Skin epidermis (tissue), 12 donors: ENCODE results near the gene HAX1.
A peak's percentile ranks its signal among the peaks of the same experiment; 100 is the strongest.
"Not testable (repeated sequence)": the region's sequence is repeated elsewhere in the genome, so short reads cannot be mapped to it uniquely, and the experiment has no call there.

Experiments
- H3K27ac ChIP-seq, 21 experiments: fragments of 200-600 bp; sonication (generic) in 11 of 21; one replicate each; pipeline ENCODE4 v1.5.0; 2020; ENCODE audit warnings: mild to moderate bottlenecking in 3 of 21, inconsistent platforms in 2 of 21, moderate library complexity in 2 of 21
- H3K4me3 ChIP-seq, 7 experiments: fragments of 200-600 bp; sonication (generic) in 2 of 7; one replicate each; pipeline ENCODE4 v1.5.0; 2020; ENCODE audit warnings: inconsistent platforms in 2 of 7, mild to moderate bottlenecking in 2 of 7, moderate library complexity in 1 of 7

HAX1 gene

DNA sequence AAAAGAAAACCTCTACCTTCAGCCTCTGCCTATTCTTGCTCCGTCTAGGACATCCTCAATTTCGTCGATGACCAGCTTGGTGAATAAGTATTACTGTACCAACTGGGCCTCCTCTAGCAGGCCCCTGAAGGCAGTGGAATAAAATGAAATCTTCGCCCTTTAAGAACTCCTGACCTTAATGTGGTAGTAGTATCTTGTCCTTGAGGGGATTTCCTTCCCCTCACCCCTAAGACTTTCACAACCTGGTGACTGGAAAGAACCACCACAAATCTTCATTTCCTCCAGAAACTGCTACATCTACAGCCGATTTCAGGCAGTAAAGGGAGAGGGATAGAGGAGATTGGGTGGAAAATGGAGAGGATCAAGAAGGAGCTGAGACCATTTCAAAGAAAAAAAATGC lies 1.6 kb upstream of the HAX1 start:
- Histone ChIP-seq H3K4me3 (no peak overlapping the region), H3K27ac (peak overlapping the region in 4 of 21 experiments; percentile 89 to 95 (median 92))

DNA sequence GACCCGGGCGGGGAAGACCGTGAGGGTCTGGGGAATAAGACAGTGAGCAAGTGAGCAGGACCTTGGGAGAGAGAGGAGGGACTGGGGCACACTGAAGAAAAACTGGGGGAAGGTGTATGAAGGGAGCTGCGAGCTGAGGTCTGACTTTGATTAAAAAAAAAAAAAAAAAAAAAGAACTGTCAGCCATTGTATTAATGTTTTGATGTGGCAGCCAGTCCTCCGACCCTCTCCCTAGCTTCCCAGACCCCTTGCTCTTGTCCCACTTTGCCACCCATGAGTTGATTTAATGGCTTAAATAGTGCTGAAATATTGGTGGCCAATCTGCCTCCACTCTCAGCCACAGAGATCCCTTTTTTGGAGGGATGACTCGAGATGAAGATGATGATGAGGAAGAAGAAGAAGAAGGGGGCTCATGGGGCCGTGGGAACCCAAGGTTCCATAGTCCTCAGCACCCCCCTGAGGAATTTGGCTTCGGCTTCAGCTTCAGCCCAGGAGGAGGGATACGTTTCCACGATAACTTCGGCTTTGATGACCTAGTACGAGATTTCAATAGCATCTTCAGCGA lies 652 bp downstream of the HAX1 start:
- Histone ChIP-seq H3K27ac (peak overlapping the region; percentile 23 to 95 (median 89)), H3K4me3 (peak overlapping the region; percentile 56 to 84 (median 73))

DNA sequence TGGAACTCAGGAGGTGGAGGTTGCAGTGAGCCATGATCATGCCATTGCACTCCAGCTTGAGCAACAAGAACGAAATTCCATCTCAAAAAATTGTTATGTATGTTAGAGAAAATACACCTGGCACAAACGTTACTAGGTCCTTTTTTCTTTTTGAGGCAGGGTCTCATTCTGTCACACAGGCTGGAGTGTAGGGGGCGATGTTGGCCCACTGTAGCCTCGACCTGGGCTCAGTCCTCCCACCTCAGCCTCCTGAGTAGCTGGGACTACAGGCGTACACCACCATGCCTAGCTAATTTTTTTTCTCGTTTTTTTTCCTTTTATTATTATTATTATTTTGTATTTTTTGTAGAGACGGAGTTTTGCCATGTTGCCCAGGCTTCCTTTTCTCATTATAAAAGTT lies 4.4 kb downstream of the HAX1 start:
- Histone ChIP-seq H3K27ac (no peak overlapping the region), H3K4me3 (no peak overlapping the region)

DNA sequence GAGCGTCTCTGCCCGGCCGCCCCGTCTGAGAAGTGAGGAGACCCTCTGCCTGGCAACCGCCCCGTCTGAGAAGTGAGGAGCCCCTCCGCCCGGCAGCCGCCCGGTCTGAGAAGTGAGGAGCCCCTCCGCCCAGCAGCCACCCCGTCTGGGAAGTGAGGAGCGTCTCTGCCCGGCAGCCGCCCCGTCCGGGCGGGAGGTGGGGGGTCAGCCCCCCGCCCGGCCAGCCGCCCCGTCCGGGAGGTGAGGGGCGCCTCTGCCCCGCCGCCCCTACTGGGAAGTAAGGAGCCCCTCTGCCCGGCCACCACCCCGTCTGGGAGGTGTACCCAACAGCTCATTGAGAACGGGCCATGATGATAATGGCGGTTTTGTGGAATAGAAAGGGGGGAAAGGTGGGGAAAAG lies 15.2 kb downstream of the HAX1 start:
- H3K4me3 ChIP-seq, H3K27ac ChIP-seq: not testable (repeated sequence)

DNA sequence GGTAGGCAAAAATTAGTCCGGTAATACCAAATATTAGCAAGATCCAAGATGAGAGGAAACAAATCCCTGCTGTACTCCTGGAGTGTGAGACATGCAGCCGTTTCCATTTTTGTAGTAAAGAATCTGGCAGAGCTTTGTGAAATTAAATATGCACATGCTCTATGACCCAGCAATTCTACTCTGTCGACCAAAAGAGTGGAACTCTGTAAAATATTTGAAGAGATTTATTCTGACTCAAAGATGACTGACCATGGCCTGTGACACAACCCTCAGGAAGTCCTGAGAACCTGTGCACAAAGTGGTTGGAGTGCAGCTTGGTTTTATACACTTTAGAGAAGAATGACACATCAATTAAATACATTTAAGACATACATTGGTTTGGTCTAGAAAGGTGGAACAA lies 16.2 kb downstream of the HAX1 start:
- Histone ChIP-seq H3K27ac (no peak overlapping the region), H3K4me3 (no peak overlapping the region)

DNA sequence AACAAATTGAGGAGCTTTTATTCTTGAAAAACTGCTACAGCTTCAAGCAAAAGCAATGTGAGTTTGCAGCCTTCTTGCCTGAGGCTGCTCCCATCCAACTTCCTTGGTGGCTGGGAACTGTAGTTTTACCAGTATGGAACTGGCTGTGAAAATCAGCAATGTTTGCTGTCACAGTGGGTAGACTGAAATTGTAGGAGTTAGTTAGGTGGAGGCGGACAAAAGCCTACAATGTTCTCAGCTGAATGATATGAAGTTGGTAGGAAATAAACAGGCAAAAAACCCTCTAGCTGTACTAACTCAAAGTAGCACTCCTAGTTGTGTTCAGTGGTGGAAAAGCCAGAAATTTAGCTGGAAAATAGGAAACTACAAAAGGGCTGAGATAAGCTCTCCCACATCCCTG lies 18.5 kb downstream of the HAX1 start:
- H3K4me3 ChIP-seq = no peak overlapping the region
- H3K27ac ChIP-seq = no peak overlapping the region

DNA sequence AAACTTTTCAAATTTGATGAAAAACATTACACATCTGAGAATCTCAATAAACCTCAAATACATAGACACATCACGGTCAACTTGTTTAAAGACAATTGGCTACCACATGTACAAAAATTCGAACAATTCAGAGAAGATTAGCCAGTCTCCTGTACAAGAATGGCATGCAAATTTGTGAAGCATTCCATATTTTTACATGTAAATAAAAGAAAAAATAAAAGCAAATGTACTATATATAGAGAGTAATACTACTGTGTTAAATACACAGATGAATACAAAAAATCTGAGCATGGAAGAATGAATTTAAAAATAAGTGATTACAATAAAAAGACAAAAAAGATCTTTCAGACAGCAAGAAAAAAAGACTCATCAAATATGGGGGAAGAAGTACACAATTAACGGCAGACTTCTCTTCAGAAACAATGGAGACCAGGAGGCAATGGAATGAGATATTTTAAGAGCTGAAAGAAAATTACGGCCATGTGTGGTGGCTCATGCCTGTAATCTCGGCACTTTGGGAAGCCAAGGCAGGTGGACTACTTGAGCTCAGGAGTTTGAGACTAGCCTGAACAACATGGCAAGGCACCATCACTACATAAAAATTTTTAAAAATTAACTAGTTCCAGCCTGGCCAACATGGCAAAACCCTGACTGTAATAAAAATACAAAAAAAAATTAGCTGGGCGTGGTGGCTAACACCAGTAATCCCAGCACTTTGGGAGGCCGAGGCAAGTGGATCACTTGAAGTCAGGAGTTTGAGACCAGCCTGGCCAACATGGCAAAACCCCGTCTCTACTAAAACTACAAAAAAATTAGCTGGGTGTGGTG lies 23.2 kb downstream of the HAX1 start:
- Histone ChIP-seq H3K27ac (no peak overlapping the region), H3K4me3 (no peak overlapping the region)

DNA sequence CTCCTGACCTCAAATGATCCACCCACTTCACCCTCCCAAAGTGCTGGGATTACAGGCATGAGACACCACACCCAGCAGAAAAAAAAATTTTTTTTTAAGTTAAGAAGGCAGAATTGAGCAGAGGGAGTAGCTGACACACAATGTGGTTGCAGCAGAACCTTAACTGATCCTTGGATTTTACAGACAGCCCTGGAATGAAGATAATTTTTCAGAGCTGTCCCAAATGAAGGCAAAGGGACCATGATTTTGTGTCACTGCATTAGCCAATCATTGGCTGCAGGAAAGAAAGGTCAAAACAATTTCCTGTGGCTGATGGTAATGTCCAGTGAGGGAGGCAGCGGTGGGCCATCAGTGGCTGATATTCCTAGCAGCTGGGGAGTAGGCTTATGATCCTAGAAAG lies 29.2 kb downstream of the HAX1 start:
- H3K27ac ChIP-seq = no peak overlapping the region
- no peak overlapping the region for H3K4me3 ChIP-seq

DNA sequence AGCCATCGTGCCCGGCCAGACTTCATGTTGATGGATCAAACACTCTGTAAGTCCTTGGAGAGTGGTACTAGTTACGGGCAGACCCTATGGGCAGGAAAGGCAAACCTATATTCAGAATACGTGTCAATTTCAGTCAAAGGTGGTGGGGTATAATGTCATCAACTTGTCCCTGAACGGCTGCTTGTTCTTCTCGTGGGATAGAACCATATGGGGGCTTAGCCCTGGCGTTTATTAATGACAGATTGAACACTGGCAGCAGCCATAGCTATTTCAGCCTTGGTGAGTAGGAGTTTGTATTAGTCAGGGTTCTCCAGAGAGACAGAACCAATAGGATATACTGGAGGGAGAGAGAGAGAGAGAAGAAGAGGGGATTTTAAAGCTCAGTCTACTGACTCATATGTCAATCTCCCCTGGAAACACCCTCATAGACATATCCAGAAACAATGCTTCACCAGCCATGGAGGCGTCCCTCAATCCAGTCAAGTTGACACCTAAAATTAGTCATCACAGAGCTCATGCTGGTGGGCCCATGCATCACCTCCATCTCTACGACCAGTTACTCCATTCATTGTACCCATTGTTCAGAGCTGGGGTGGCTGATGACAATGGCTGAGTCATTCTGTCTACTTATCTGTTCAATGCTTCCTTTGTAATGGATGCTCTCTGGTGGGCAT lies 32.4 kb downstream of the HAX1 start:
- Histone ChIP-seq H3K27ac (no peak overlapping the region), H3K4me3 (no peak overlapping the region)

DNA sequence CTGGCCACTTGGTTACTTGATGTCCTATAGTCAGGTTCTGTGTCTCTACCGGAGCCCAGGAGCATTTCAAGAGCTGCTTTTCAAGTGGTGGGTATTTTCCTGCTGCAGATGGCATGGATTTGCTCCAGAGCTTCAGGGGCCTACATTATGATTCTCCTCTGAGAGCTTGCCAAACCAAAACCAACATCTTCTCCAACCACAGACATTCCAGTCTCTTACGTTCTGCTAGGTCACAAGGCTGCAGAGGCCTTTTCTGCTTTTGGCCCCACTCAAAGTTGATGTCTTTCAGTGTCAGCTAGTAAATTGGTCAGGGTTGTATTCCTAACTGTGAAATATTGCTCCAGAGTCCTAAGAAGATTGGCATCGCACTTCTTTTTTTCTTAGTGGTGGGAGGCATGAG lies 33.7 kb downstream of the HAX1 start:
- Histone ChIP-seq H3K4me3 (no peak overlapping the region), H3K27ac (no peak overlapping the region)

DNA sequence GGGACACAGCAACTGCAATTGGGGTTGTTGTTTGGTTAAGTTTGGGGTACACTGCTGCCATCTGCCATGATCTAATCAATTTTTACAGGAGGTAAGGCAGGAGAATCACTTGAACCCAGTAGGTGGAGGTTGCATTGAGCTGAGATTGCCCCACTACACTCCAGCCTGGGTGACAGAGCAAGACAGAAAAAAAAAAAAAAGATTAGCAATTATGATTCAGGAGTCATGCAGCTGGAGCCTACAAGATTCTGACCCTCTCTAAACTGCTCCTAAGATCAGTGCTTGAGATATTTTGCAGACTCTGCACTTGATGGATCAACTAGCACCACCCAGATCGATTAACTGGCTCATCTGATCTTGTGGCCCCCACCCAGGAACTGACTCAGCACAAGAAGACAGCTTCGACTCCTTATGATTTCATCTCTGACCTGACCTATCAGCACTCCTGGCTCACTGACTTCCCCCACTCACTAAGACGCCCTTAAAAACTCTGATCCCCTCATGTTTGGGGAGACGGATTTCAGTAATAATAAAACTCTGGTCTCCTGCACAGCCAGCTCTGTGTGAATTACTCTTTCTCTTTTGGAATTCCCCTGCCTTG lies 35.3 kb downstream of the HAX1 start:
- not testable (repeated sequence) for H3K27ac ChIP-seq

DNA sequence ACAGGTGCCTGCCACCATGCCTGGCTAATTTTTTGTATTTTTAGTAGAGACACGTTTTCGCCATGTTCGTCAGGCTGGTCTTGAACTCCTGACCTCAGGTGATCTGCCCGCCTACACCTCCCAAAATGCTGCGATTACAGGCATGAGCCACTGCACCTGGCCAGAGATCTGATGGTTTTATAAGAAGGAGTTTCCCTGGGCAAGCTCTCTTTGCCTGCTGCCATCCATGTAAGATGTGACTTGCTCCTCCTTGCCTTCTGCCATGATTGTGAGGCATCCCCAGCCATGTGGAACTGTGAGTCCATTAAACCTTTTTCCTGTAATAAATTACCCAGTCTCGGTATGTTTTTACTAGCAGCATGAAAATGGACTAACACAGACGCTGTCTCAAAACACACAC lies 36.7 kb downstream of the HAX1 start:
- not testable (repeated sequence) for H3K4me3 ChIP-seq

More for the DNA sequence above, 35.3 kb downstream of the HAX1 start:
- not testable (repeated sequence) for H3K4me3 ChIP-seq

DNA sequence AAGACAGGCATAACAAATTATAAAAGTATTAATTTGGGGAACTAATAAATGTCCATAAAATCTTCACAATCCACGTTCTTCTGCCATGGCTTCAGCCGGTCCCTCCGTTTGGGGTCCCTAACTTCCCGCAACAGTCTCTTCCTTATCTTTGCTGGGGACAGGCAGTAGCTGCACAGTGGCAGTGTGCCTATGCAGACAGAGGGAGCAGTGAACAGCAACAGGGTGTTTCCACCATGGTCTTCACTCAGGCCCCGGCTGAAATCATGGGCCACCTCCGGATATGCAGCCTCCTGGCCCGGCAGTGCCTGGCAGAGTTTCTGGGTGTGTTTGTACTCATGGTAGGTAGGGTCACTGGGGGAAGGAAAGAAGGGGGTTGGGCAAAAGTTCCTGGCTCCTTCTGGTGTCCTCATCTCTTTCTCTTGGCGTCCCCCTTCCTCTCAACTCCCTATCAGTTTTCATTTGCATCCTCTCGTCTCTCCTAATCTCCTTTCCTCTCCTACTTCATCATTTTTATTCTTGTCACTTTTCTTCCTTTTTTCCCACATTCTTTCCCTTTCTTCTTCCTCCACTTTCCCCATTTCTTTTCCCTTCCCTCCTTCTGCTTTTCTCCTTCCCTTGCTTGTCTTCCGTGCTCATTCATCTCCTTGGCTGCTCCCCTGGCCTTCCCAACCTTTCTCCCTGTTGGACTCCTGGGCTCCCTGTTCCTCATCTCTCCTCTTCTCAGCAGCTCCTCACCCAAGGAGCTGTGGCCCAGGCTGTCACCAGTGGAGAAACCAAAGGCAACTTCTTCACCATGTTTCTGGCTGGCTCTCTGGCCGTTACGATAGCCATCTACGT lies 40.0 kb downstream of the HAX1 start:
- not testable (repeated sequence) for H3K4me3 ChIP-seq, H3K27ac ChIP-seq

More for the DNA sequence above, 36.7 kb downstream of the HAX1 start:
- not testable (repeated sequence) for H3K27ac ChIP-seq

DNA sequence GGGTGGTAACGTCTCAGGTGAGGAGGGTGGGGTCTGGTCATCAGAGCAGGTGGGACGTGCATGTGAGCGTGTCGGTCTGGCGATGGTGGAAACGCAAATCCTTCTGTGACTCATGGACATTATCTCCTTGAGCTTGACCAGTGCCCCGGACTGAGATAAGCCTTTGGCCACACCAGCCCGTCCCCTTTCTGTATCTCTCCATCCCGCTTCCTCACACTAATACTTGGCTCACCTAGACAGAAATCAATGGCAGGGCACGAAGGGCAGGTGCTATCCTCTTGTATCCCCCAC lies 40.6 kb downstream of the HAX1 start:
- no peak overlapping the region for H3K4me3 ChIP-seq

DNA sequence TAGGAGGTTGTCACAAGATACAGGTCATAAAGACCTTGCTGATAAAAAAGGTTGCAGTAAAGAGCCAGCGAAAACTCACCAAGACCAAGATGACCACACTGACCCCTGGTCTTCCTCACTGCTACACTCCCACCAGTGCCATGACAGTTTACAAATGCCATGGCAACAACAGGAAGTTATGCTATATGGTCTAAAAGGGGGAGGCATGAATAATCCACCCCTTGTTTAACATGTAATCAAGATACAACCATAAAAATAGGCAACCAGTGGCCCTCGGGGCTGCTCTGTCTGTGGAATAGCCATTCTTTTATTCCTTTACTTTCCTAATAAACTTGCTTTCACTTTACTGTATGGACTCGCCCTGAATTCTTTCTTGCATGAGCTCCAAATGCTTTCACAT lies 41.8 kb downstream of the HAX1 start:
- H3K27ac ChIP-seq, H3K4me3 ChIP-seq: not testable (repeated sequence)

More for the DNA sequence above, 40.6 kb downstream of the HAX1 start:
- no peak overlapping the region for H3K27ac ChIP-seq

DNA sequence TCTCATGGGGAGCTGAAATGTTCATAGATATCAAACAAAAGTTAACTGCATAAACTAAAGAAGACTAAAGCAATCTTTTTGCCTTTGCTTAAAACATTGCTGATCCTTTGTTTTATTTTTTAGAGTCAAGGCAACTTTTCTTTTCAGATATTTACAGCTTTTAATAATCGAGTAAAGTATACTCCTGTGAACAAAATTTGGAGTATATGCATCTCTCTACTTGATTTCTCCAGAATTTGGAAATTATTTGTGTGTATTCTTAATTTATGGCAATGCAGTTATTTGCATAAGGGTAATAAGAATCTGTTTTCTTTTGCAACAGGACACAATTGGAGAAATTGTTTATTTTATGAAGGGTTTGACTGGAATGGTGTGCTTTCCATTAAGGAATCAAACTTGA lies 44.3 kb downstream of the HAX1 start:
- Histone ChIP-seq H3K27ac (no peak overlapping the region), H3K4me3 (no peak overlapping the region)

DNA sequence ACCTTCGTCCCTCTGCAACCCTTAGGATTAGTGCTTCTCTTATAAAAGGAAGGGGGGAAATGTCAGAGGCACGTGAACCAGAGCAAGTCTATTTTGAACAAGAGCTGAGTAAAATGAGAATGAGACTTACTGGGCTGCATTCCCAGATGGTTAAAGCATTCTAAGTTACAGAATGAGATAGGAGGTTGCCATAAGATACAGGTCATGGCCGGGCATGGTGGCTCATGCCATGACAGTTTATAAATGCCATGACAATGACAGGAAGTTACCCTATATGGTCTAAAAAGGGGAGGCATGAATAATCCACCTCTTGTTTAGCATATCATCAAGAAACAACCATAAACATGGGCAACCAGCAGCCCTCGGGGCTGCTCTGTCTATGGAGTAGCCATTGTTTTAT lies 46.0 kb downstream of the HAX1 start:
- Histone ChIP-seq H3K4me3 (no peak overlapping the region), H3K27ac (no peak overlapping the region)

DNA sequence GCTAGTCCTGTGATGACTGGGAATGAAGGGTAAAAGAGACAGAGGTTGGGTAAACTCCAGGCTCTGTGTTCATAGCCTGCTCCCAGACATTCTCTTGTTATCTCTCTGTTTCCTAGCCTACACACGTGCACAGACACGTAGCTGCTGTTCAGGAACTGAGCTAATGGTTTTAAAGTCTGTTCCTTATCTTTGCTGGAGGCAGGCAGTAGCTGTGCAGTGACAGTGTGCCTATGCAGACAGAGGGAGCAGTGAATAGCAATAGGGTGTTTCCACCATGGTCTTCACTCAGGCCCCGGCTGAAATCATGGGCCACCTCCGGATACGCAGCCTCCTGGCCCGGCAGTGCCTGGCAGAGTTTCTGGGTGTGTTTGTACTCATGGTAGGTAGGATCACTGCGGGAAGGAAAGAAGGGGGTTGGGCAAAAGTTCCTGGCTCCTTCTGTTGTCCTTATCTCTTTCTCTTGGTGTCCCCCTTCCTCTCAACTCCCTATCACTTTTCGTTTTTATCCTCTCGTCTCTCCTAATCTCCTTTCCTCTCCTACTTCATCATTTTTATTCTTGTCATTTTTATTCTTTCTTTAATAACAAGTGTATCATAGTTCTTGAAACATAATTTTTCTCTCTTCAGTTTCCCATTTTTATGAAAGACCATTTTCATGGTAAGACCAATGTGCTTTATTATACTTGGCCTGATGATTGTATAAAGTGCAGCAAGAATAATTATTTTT lies 48.6 kb downstream of the HAX1 start, which contains the start of gene AQP10:
TSS of gene AQP10 (plus strand) at position 212 of the 727 bp plus-strand sequence. CDS start at position 275, 63 bp downstream.
- H3K4me3 ChIP-seq = no peak within 1 kb of the TSS
- H3K27ac ChIP-seq = peak within 1 kb of the TSS in 1 of 21 experiments; percentile 11

DNA sequence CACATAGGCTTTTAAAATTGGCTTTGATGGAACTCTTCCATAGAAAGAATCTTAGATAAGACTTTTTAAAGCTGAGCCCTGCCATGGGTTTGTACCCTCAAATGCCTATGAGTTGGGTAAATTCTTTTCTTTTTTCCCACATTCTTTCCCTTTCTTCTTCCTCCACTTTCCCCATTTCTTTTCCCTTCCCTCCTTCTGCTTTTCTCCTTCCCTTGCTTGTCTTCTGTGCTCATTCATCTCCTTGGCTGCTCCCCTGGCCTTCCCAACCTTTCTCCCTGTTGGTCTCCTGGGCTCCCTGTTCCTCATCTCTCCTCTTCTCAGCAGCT lies 49.1 kb downstream of the HAX1 start:
- H3K27ac ChIP-seq, H3K4me3 ChIP-seq: not testable (repeated sequence)
